Measurements from ENCODE around the gene SYT9.
"Not testable (repeated sequence)": the region's sequence is repeated elsewhere in the genome, so short reads cannot be mapped to it uniquely, and the experiment has no call there.

SYT9 gene

GRCh38 chr11:7501894-7502293, 250.2 kb downstream of the SYT9 start:
- DNase-seq (ENCODE audit: low read depth): no peak

GRCh38 chr11:7506243-7506642, 254.5 kb downstream of the SYT9 start:
- no peak for DNase-seq (ENCODE audit: low read depth)

- no peak for DNase-seq (ENCODE audit: low read depth)
Observed at GRCh38 chr11:7508087-7508486, 256.4 kb downstream of the SYT9 start.

DNA sequence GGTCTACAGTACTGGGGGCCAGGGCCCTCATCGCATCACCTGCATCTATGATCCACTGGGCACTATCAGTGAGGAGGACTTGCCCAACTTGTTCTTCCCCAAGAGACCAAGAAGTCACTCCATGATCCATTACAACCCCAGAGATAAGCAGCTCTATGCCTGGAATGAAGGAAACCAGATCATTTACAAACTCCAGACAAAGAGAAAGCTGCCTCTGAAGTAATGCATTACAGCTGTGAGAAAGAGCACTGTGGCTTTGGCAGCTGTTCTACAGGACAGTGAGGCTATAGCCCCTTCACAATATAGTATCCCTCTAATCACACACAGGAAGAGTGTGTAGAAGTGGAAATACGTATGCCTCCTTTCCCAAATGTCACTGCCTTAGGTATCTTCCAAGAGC, 258.3 kb downstream of the SYT9 start:
- DNase-seq (ENCODE audit: low read depth): no peak

DNA sequence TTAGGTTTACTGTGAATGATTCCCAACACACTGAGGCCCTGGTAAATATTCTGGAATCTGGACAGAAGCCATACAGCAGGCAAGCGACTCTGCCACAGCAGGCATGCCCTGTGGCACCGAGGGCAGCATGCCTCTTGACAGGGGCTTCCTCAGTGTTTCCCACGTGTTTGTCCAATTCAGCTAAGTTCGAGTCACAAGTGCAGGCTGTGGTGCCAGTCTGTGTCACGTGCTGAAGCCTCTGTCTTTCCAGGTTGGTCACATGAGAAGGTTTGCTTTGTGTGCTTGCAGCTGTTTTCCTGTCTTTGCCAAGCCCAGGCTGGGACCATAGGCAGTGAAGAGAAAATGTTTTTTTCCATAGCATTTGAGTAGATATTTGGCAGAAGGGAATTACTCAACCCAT, 259.7 kb downstream of the SYT9 start:
- no peak for DNase-seq (ENCODE audit: low read depth)

DNA sequence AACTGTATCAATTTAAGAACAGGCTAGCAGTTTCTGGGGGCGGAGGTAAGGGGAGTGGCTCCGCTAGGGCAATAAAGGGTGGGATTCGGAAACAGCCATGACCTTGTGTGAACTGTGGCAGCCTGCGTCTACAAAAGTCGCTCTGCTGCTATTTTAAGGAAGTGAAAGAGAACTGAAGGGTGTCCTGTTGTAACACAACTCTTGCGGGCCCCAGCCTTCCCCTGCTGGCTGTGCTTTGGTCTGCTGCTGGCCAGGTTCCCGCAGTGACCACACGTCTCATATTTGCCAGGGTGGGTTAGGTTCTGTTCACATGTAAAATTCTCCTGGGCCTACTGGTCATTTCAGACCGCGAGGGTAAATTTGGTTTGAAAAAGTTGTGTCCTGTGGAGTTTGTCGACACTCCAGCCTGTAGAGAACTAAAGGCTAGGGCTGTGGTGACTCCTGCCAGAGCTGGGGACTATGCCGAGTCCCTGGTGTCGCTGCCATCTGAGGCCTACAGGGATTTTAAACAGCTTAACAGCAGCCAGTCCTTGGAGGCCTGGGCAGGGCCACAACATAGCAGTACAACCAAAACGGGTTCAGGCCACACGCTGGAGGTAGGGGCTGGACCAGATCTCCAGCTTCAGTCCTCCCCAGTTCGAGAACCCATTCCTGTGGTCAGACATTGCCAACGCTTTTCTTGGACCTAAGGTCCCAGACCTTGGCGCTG, 261.0 kb downstream of the SYT9 start:
- DNase-seq (ENCODE audit: low read depth): peak; percentile 15

- peak; percentile 61 for DNase-seq (ENCODE audit: low read depth)
Observed at GRCh38 chr11:7513234-7514098, 261.8 kb downstream of the SYT9 start, which contains the start of gene PPFIBP2. Gene PPFIBP2 (plus strand): TSS chr11:7513999. CDS start chr11:7549476, 35,477 bp downstream.

GRCh38 chr11:7514099-7514591, 262.4 kb downstream of the SYT9 start:
- DNase-seq (ENCODE audit: low read depth): no peak

DNA sequence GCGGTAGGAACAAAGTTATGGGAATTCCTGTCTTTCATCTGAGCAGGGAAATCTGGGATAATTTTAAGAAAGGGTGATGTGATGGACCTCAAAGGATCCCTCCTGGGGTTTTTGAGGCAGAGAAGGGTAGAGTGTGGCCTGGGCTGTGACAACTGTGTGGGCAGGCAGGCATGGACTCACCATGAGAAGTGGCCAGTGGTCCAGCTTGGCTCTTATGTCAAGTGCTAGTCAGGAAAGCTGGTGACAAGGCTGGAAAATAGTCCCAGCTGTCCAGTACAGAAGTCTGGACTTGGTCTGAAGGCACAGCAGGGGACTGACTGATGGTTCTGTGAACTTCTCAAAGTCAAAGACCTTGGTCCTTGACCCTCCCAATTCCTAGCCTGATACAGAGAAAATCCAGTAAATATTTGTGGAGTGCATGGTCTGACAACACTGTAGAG, 263.8 kb downstream of the SYT9 start:
- no peak for DNase-seq (ENCODE audit: low read depth)

GRCh38 chr11:7516475-7516874, 264.8 kb downstream of the SYT9 start:
- DNase-seq (ENCODE audit: low read depth): no peak

GRCh38 chr11:7517743-7518142, 266.0 kb downstream of the SYT9 start:
- not testable (repeated sequence) for DNase-seq (ENCODE audit: low read depth)
